Stimulated activated CD8-positive, alpha-beta memory T cell treated with anti-CD3 and anti-CD28 coated beads, Interleukin-7, amount 100 ng/mL, for 48 hours (primary cell): ENCODE results near the gene INPP5D.

Source experiments
- DNase-seq, 2 donors: peaks; one replicate each; pipeline ENCODE4 v3.0.0-alpha.2; 2020; ENCODE audit warnings: low read depth in 1 of 2; ENCODE audit errors: extremely low read depth in 1 of 2

Gene INPP5D

DNA sequence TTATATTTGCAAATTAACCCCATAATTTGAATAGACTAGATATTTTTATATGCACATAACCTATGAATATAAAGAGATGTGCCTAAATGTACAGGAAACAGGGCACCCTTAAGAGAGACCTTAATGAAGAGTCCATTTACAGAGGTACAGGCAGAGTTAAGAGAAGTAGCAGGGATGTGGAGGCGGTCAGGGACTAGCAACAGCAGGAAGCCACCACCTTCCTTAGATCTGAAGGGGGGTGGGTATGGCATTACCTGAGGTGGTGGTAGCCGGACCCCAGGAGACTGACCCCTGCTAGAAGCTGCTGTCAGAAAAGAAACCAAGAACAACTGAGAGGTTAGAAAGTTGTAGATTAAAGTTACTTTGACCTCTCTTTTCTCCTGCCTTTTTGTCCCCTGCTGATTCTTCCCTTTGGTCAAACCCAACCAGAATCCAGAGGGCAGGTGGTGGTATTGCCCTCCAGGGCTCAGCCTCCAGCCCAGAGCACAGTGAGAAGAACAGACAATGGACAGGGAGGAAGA is 166.4 kb downstream of the INPP5D start:
- DNase-seq = no peak

DNA sequence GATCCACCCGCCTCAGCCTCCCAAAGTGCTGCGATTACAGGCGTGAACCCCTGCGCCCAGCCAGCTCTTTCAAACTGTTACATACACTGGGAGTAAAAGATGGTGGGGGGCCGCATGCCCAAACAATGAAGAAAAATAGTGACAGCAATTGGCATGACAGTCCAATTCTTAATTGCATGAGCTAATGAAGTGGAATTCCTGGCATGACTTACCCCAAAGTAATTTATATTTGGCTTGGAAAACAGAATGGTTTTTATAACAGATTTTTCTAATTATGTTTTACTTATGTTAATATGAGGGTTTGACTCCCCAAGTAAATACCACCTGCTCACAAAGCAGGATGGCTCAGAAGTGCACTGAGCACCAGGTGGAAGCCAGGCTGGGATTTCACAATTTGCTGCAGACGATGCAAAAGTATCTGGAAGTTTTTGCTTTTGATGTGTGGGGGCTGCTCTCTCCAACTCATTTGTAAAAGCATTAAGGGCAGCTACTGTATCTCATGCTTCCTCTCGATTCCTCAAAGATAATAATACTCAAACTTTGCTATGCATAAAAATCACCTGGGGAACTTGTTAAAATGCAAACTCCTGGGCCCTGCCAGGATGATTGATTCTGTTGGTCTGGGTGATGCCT is 167.3 kb downstream of the INPP5D start:
- no peak for DNase-seq

DNA sequence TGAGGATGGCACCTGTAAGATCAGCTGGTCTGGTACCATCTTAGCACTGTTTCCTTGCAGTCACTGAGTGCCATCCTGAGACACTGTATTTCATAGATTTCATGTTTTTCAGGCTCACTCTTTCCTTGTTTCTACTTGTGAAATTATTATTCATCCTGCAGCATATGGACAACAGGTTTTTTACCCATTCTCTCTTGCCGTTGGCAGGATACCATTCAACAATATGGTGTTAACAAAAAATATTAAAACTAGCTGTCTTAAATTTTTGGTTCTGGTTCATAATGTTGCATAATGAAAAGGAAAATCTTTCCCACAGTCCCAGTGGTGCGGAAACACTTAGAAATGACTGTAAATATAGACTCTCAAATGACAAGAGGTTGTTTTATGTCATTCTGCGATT is 168.2 kb downstream of the INPP5D start:
- no peak for DNase-seq

DNA sequence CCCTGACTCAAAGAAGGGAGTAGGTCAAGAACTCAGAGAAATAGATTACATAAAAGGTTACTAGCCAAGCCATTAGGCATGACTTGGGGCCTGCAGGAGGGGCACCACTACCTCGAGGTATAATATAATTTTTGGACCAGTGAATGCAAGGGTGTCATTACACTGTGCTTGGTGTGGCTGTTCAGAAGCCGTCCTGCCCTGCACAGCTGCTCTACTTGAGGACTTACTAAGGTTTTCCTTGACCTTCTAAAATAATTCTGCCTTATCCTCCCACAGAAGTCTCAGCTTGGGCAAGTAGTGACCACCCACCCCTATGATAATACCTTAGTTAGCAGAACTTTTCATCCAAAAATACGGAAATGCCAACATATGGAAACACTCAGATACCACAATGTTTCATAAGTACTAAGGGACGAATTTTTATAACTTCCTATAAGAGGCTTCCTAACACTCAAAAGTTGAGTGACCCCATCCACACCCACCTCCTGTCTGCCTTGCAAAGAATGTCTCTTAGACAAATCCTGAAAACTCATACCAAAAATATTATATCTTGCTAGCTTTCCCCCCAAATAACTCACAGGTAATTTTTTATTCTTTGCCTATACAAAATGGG is 173.6 kb downstream of the INPP5D start:
- DNase-seq = no peak

DNA sequence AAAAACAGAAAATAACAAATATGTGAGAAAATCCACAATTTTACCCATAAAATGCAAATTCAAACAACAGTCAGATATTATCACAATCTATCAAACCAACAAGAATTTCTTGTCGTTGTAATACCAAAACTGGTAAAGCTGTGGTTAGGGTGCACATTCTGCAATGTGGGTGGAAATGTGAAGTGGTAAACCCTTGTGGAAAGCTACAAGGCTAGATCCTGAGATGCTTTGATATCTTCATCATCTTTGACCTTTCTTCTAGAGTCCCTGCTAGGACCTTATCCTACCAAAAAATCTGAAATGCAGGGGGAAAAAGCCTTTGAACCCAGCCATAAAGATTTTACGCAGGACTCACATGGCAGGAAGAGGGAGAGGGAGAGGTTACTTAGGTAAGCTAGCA is 174.1 kb downstream of the INPP5D start:
- peak in 1 of 2 donors; percentile 30 for DNase-seq

DNA sequence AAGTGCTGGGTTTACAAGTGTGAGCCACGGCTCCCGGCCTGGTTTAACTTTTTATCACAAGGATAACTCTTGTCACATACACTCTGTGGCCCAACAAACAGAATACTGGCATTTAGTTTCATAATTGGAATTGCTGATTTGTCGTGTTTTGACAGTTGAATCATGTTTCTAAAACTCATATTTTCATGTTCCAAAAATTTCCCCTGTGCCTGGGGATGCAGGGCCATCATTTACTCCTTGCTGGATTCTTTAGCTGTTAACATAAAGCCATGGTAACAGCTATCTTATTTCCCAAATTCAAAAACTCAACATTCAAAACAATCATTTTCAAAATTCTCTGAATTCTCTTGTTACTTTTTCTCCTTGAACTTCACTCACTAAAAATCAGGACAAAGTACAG is 174.9 kb downstream of the INPP5D start:
- DNase-seq = no peak

DNA sequence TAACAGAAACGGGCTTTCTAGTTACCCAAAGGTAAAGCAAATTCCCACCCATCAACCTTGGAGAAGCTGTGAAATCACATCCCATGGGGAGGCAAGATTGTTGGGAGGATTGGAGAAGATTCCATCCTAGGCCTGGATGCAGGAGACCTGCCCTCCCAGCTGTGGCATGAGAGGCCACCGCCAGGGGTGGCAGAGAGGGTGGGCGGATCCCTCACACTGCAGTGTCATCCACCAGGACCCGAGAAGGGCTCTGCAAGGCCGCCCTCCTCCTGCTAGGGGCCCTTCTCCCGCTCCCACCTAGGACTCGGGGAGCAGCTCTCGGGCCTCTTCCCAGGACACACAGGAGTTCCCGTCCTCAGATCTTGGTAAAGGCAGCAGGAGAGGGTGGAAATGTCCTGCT is 175.8 kb downstream of the INPP5D start:
- no peak for DNase-seq

DNA sequence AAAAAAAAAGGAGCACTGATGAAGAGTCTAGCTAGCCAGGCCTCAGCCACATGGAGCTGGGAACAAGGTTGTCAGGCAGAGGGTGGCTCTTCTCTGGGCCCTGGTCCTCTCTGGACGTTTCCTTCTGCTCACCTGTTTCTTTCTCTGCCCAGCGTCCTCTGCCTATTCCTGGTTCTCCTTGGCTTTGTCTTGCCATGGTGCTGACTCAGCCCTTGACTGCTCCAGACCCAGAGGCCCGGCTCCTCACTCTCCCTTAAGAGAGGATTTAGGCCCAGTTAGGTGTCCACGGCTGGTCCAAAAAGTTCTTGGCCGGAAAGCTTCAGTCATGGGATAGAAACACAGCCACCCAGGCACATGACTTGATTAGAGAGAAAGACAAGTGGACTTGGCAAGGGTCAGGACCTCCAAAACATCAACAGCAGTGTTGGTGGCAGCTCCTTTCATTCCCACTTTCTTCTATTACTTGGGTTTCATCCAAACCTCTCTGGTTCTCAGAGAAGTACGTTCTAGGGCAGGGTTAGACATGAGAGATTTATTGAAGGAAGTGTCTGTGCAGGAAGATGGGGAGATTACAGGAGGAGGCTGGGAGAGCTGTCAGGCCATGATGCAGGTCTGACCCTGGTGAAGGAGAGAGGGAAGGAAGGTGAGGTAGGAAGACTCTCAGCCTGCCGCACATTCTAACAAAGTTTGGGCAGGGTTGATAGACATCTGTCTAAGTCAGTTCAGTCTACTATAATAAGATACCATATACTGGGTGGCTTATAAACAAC is 176.9 kb downstream of the INPP5D start:
- DNase-seq = no peak

DNA sequence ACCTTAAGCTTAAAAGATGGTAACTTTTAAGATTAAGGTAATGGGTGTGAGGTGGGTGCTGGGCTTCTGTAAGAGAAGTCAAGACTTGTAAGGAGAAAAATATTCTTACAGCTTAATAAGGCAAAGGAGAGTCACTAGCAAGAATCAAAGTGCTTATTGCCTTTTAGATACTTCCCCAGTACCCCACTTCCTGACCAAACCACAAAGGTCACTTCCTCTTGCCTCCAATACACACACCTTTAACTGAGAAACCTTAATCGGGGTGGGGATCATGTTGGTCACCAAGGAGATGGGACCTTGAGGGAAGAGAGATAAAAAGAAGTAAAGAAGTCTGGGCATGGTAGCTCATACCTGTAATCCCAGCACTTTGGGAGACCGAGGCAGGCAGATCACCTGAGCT is 180.8 kb downstream of the INPP5D start:
- no peak for DNase-seq

DNA sequence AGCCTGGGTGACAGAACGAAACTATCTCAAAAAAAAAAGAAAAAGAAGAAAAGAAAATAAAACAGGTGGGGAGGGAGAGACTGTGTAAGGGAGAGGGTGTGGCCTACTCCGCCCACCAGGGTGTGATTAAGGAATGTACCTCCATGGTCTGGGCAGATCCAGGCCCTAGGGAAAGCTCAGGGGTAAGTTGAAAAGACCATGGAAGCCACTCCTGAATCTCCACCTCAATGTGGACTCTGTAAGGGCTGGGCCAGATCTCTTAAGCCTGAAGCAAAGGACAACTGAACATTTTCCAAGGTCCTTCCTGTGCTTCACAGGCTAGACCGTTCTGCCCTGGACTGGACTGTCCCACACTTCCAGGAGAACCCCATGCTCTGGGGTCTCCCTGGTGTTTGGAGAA is 181.7 kb downstream of the INPP5D start:
- DNase-seq = no peak

DNA sequence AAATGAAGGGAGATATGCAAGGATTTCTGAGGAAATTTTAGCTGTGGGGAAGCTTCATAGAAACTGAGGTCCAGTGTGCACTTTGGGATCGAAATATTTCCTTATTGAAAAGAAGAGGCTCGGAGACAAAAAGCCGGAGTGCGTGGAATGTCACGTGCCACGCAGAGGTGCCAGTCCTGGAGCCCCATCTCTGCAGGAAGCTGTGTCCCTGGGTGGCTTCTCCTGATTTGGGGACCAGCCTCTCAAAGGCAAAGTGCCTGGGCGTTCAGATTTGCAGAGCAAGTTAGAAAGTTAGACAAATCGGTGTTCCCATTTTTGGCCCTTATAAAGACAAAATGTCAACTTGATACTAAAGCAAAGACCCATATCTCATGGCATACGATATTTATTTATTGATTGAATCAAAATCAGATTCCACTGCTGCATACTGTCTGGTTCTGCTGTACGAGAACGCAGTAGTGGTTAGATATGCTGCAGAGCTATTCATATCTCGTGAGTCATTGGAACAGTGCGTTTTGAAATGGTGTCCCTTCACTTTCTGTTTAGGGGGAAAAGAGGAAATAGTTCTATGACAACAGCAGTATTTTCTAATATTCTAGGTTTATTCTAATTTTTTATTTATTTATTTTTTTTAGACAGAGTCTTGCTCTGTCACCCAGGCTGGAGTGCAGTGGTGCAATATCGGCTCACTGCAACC is 182.2 kb downstream of the INPP5D start:
- no peak for DNase-seq

DNA sequence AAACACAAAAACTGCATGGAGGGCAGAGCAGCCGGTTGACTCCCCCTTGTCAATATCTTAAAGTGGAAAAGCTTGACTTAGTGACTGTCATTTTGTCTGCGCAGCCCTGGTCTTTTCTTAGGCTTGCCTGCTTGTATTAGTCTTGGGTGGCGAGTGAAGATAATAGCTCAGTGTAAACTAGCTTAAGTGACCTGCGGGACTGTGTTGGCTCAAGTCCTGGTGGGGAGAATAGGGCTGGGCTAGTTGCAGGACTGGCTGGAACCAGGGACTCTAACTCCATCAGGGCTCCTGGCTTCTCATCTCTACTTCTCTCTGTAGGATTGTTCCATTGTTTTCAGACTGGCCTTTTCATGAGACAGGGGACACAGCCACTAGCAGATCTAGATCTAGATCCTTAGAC is 183.2 kb downstream of the INPP5D start:
- DNase-seq = no peak

DNA sequence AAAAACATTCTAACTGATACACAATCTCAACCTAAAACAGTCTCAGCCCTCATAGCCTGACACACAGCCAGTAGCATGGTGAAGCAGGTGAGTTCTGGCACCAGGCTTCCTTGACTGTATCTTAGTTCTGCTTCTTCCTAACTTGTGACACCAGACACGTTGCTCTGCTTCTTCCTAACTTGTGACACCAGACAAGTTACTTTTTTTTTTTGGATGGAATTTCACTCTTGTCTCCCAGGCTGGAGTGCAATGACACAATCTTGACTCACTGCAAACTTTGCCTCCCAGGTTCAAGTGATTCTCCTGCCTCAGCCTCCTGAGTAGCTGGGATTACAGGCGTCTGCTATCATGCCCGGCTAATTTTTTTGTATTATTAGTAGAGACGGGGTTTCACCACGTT is 184.7 kb downstream of the INPP5D start:
- no peak for DNase-seq

DNA sequence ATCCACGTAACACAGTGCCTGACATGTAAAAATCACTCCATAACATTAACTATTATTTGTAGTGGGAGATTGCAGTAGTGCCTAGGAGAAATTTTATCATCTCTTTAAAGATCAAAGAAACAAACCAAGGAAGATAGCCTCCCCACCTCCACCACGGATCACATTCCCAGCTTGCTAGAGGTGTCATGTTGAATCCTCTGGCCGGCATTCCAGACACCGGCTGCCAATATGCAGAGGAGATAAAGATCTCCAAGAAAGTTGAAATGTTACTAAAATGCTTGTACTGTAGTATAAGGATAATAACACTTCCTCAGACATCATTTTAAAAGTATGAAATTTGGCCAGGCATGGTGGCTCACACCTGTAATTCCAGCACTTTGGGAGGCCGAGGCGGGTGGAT is 185.3 kb downstream of the INPP5D start:
- DNase-seq = no peak

DNA sequence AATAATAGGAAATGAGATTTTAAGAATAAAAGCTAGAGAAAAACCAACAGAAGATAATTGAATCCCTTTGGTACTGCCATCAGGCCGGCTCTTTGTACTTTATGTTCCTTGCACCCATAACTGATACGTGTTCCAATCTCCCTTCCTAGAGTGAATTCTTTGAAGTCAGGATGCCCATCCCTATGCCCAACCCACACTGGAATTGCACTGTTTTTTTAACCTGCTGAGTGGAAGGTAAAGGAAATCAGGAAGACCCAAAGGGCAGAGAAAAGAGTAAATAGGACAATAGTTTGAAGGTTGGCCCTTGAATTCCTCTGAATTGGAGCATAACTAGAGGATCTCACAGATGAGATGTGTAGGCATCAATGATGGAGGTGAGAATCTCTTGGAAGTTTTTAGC is 187.0 kb downstream of the INPP5D start:
- DNase-seq = no peak

DNA sequence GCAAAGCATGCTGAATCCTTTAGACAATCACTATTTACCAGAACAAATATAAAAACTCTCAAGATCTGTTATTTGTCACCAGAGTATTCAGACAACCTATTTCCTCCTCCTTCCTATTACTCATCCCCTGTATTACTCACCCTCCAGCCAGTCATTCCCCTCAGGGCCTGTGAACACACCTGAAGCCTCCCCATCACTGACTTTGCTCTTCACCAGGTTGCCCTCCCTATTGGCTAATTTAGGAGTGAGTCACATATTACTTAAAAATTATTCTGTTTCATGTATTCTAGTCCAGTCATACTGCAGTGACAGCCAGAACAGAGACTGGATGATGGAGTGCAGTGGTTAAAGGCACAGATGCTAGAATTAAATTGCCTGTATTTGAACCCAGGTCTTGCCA is 187.6 kb downstream of the INPP5D start:
- DNase-seq = peak; percentile 21 to 55

DNA sequence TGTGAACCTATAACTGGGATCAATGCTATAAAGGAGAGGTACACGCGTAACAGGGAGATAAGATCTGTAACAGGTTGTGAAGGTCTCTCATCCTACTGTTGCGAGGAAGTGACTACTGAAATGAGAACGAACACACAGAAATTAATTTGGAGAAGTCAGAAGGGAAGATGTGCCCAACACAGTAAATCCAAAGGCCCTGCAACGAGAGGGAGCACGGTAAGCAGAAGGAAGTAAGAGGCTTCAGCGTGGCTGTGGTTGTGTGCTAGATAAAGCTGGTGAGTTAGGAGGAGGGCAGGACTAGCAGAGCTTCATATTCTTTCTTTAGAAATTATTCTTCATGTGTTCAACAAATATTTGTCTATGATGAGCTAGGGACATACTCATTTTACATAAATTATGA is 188.9 kb downstream of the INPP5D start:
- no peak for DNase-seq

DNA sequence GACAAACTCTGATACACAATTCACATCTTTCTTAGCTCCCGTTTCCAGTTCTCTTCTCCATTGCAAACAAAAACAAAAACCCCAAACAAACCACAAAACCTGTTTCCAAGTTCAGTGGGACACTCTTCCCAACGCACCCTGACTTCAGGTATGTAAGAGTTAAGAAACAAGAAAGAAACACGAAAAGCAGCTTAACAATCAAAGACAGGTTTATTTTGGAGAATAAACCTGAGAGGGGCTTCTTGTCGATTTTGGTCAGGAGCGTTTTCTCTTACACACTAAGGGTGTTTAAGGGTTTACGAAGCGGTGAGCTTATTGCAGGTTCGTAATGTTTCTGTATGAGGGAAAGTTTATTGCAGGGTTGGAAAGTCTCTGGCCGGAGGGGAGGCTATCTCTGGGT is 190.4 kb downstream of the INPP5D start:
- DNase-seq = no peak

DNA sequence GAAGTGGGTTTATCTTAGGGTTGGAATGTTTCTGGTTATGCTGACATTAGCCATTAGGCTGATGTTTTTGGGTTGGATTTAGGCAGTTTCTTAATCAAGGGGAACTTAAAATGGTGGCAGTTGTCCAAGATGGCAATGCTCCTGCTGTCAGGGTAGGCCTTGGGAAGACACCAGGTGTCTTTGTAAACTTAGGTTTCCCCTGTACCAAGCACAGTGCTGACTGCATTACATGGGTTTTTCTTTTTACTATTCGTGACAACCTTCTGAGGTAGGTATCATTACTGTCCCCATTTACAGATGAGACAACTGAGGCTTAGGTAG is 190.8 kb downstream of the INPP5D start:
- no peak for DNase-seq

DNA sequence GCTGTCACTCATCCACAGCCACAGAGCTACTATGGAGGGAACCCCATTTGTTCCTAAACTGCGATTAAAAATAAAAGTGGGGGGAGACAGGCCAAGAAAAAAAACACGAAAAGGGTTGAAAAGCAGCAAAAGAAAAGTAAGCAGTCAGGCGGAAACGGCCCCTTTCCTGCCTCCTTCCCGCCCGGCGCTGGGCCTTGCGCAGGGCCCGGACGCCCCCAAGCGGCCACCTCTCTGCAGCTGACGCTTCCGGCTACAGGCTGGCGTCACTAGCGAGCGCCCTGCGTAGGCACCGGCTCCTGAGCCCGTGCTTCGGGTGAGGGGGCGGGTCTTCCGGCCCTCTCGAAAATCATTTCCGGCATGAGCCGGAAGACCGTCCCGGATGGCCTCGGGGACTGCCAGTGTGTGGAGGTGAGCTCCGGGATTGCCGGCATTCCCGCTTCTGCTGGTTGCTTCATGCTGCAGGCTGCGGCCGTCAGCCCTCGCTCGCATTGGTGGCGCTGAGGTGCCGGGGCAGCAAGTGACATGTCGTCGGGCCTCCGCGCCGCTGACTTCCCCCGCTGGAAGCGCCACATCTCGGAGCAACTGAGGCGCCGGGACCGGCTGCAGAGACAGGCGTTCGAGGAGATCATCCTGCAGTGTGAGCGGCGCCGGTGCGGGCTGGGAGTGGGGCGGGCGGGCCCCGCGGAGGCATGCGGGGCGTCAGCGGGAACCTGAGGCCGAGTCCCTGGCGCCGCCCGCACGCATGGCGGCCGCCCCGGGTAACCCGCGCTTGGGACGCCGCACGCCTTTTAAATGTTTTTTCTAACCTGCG is 191.4 kb downstream of the INPP5D start, which contains the start of gene ATG16L1:
TSS of gene ATG16L1 (plus strand) at position 368 of the 811 bp plus-strand sequence. CDS start at position 523, 155 bp downstream.
- peak; percentile 90 to 94 for DNase-seq

DNA sequence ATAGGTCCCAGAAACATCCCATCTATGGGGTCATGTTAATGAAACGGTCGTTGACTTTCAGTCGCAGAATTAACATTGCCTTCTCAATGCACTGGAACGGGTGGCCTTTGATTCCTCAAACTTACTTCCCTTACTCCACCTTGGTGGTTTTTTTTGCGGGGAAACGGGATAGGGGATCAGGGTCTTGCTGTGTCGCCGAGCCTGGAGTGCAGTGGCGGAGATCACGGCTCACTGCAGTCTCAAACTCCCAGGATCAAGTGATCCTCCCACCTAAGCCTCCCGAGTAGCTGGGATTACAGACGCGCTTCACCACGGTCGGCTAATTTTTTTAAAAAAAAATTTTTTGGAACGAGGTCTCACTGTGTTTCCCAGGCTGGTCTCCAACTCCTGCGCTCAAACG is 192.1 kb downstream of the INPP5D start:
- DNase-seq = no peak
